ENCODE results near the gene KAT2A.

The KAT2A gene

GRCh38 chr17:42113293-42114069 is 7.7 kb downstream of the KAT2A start:
- TF ChIP-seq CREB1 (IDR thresholded peaks at IDR 0.05; ENCODE audit: low read depth) (no peak), NFIC (IDR thresholded peaks at IDR 0.05) (no peak), RAD21 (IDR thresholded peaks at IDR 0.05; ENCODE audit: low read depth) (no peak), FOXM1 (IDR thresholded peaks at IDR 0.05; ENCODE audit: borderline replicate concordance, low read depth) (no peak), USF1 (IDR thresholded peaks at IDR 0.05) (no peak), MAX (IDR thresholded peaks at IDR 0.05) (no peak), YY1 (IDR thresholded peaks at IDR 0.05; ENCODE audit: low read depth) (no peak), EP300 (IDR thresholded peaks at IDR 0.05; ENCODE audit: borderline replicate concordance) (no peak), ZBTB7A (IDR thresholded peaks at IDR 0.05; ENCODE audit: low read depth) (no peak), CEBPB (IDR thresholded peaks at IDR 0.05) (no peak), TAF1 (IDR thresholded peaks at IDR 0.05; ENCODE audit: low read depth) (no peak), TEAD4 (IDR thresholded peaks at IDR 0.05) (no peak), EGR1 (IDR thresholded peaks at IDR 0.05) (no peak), REST (IDR thresholded peaks at IDR 0.05; ENCODE audit: low read depth) (no peak), TCF12 (IDR thresholded peaks at IDR 0.05; ENCODE audit: low read depth) (no peak)

- TF ChIP-seq USF1 (IDR thresholded peaks at IDR 0.05) = peak; percentile 58
- no peak for TF ChIP-seq TCF12 (IDR thresholded peaks at IDR 0.05; ENCODE audit: low read depth)
Measured at GRCh38 chr17:42112552-42113176, 8.5 kb downstream of the KAT2A start, which contains the start of gene DHX58. Gene DHX58 (minus strand): TSS chr17:42112714. CDS start chr17:42111892, 822 bp downstream.

- TF ChIP-seq EP300 (IDR thresholded peaks at IDR 0.05; ENCODE audit: borderline replicate concordance) = no peak
- no peak for TF ChIP-seq NFIC (IDR thresholded peaks at IDR 0.05)
- no peak for TF ChIP-seq TCF12 (IDR thresholded peaks at IDR 0.05; ENCODE audit: low read depth)
- TF ChIP-seq FOXM1 (IDR thresholded peaks at IDR 0.05; ENCODE audit: borderline replicate concordance, low read depth) = no peak
- TF ChIP-seq EGR1 (IDR thresholded peaks at IDR 0.05) = no peak
- no peak for TF ChIP-seq CREB1 (IDR thresholded peaks at IDR 0.05; ENCODE audit: low read depth)
- no peak for TF ChIP-seq TAF1 (IDR thresholded peaks at IDR 0.05; ENCODE audit: low read depth)
- TF ChIP-seq ZBTB7A (IDR thresholded peaks at IDR 0.05; ENCODE audit: low read depth) = no peak
- no peak for TF ChIP-seq TEAD4 (IDR thresholded peaks at IDR 0.05)
Measured at GRCh38 chr17:42111871-42112551, 9.2 kb downstream of the KAT2A start.

- TF ChIP-seq USF1 (IDR thresholded peaks at IDR 0.05) = peak; percentile 20; the same call in 1 of the 2 replicates
- peak; percentile 47; the same call in 1 of the 2 replicates for TF ChIP-seq REST (IDR thresholded peaks at IDR 0.05; ENCODE audit: low read depth)
- no peak for TF ChIP-seq FOXM1 (IDR thresholded peaks at IDR 0.05; ENCODE audit: borderline replicate concordance, low read depth)
- TF ChIP-seq ZBTB7A (IDR thresholded peaks at IDR 0.05; ENCODE audit: low read depth) = no peak
- no peak for TF ChIP-seq TAF1 (IDR thresholded peaks at IDR 0.05; ENCODE audit: low read depth)
- TF ChIP-seq EP300 (IDR thresholded peaks at IDR 0.05; ENCODE audit: borderline replicate concordance) = no peak
- TF ChIP-seq NFIC (IDR thresholded peaks at IDR 0.05) = peak; percentile 49; the same call in 1 of the 2 replicates
- TF ChIP-seq TCF12 (IDR thresholded peaks at IDR 0.05; ENCODE audit: low read depth) = no peak
Measured at GRCh38 chr17:42111265-42111636, 9.9 kb downstream of the KAT2A start.
